Measurements from ENCODE around the gene FBXL4.

The FBXL4 gene

DNA sequence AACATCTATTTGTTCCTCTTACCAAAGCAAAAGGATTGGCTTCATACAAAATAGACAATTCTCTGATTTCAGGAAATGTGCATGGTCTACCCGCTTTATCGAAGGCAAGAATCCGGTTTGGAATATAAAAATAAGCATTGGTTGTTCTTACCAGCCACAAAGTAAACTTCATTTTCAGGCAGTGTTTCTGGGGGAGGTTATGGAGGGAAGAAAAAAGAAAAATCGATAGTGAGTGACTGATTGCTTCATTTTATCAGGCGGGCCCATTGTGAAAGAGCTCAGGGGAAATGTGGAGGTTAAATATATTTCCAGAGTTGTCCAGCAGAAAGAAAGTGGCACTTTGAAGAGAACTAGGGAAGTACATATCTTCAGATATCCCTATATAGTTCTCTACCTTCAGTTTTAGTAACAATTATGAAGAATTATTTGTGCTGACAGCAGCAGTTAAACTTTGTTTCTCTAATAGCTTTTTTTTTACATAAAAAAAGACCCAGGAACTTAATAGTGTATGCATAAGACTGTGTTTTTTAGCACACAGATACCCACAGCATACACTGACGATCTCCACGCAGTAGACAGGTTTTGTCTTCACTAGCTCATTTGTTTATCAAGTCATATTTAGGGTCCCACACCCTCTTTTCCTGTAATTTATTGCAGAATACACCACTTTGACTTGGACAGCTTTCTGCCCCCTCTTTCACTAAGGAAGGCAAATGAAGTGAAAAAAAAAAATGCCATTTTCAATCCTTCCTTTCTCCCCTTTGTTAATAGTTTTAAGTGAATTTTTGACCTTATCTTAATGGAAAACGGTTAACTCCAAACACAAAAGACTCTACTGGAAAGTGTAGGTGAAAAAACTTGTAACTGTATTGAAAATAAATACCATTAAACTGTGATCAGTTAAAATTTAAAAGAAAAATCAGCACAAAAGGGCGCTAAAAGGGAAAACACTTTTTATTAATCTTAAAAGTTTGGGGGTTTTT lies 110.5 kb downstream of the FBXL4 start:
- peak; percentile 57 for DNase-seq

DNA sequence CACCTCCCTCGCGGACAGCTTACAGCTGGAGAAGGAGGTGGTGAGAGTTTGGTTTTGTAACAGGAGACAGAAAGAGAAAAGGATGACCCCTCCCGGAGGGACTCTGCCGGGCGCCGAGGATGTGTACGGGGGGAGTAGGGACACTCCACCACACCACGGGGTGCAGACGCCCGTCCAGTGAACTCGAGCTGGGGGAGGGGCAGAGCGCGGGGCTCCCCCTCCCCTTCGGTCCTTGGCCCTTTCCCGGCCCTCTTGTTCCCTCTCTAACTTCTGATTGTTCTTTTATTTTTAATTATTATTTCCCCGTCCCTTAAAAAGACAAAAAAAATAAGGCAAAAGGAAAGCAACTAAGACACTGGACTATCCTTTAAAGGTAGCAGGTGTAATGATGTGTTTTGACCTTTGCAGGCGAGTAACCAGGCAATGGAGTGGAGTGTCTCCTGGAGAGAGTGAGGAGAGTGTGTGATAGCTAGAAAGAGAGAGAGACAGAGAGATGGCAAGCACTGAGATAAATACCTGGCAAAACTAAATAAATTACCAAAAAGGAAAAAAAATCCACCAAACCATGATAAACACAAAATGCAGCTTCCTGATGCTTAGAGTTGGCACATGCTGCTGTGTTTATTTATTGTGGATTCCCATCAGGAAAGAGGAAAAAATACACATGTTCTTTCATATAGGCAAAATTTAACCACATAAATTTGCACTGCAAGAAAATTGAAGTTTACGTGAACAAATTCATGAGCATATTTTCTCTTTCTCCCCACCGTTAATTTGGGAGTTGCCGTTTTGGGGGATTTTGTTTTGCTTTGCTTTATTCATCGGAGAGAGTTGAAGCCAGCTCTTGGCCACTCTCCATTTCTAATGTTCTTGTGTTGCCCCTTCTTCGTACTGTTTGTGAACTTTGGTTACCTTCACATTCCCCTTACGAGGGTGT lies 111.5 kb downstream of the FBXL4 start:
- DNase-seq: peak; percentile 79

DNA sequence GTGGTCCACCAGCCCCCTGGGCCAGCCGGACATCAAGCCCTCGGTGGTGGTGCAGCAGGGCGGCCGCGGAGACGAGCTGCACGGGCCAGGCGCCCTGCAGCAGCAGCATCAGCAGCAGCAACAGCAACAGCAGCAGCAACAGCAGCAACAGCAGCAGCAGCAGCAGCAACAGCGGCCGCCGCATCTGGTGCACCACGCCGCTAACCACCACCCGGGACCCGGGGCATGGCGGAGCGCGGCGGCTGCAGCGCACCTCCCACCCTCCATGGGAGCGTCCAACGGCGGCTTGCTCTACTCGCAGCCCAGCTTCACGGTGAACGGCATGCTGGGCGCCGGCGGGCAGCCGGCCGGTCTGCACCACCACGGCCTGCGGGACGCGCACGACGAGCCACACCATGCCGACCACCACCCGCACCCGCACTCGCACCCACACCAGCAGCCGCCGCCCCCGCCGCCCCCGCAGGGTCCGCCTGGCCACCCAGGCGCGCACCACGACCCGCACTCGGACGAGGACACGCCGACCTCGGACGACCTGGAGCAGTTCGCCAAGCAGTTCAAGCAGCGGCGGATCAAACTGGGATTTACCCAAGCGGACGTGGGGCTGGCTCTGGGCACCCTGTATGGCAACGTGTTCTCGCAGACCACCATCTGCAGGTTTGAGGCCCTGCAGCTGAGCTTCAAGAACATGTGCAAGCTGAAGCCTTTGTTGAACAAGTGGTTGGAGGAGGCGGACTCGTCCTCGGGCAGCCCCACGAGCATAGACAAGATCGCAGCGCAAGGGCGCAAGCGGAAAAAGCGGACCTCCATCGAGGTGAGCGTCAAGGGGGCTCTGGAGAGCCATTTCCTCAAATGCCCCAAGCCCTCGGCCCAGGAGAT lies 112.4 kb downstream of the FBXL4 start:
- DNase-seq: no peak

DNA sequence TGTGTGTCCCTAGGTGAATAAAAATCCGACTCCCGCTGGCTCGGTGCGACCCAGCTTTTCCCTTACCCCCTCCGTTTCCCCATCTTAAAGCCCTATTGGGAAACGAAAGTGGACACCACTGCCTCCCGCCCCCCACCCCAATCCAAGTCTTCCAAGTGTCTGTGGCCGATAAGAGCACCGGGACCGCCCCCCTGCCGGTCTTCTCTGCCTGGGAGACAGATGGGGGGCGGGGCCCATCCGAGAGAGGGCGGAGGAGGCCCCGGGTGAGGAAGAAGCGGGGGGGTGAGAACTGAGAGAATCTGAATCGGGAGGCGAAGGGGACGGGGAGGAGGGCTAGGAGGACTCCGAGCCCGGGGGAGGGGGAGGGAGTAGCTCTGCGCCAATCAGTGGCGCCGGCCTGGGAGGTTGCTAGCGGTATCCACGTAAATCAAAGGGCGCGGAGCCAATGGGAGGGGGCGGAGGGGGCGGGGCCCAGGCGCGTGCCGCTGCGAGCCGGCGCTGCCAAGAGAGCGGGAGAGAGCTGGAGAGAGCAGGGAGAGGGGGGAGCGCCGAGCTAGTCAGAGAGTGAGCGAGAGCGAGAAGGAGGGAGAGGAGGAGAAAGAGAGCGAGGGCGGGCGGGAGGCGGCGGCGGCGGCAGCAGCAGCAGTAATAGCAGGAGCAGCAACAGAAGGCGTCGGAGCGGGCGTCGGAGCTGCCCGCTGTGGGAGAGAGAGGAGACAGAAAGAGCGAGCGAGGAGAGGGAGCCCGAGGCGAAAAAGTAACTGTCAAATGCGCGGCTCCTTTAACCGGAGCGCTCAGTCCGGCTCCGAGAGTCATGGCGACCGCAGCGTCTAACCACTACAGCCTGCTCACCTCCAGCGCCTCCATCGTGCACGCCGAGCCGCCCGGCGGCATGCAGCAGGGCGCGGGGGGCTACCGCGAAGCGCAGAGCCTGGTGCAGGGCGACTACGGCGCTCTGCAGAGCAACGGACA lies 113.4 kb downstream of the FBXL4 start, which contains the start of gene POU3F2:
Gene POU3F2 (plus strand): TSS at position 515 of the 972 bp plus-strand sequence. CDS start 300 bp downstream, at position 815.
- peak; percentile 97 for DNase-seq

DNA sequence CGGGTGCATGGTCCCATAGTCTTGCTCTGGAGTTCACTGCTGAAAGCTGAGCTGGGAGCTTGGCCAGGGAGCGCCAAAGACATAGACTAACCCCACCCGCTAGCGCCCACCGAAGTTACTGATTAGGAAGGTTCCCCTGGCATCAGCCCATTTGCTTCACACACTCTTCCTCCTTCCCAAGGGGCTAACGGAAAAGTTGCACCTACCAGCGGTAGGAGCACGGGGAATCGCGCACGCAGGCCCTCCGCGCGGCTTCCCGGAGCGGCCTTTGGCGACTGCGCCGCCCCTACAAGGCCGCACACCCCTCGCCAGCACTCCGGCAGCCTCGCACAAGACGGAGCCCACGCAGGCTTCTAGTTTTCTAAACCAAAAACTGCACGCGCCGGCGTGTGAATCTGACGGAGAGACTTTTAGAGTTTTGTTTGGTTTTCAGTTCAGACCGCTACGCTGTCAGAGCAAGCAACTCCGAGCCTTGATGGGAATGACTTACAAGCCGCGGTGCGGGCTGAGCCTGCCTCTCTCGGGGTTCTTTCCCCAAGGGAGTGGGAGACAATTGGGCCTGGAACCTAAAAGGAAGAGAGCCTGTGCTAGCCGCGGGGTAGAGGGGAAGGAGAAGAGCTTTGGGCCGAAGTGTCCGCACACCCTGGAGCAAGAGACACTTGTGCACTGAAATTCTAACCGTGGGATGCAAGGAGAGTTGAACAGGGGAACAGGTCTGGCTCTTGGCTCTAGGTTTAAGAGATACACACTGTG lies 114.3 kb downstream of the FBXL4 start:
- DNase-seq: peak; percentile 80

DNA sequence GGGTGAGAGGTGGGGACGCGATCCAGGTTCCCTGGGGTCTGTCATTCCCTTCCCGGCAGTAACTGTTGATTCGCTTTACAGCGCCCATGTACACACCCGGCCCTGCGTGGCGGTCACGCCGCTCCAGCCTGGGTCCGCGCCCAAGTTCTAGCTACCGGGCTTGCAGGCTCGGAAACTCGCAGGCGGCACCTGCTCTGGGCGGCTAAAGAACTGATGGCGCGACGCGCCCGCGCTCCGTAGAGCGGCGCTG lies 114.8 kb downstream of the FBXL4 start:
- no peak for DNase-seq

DNA sequence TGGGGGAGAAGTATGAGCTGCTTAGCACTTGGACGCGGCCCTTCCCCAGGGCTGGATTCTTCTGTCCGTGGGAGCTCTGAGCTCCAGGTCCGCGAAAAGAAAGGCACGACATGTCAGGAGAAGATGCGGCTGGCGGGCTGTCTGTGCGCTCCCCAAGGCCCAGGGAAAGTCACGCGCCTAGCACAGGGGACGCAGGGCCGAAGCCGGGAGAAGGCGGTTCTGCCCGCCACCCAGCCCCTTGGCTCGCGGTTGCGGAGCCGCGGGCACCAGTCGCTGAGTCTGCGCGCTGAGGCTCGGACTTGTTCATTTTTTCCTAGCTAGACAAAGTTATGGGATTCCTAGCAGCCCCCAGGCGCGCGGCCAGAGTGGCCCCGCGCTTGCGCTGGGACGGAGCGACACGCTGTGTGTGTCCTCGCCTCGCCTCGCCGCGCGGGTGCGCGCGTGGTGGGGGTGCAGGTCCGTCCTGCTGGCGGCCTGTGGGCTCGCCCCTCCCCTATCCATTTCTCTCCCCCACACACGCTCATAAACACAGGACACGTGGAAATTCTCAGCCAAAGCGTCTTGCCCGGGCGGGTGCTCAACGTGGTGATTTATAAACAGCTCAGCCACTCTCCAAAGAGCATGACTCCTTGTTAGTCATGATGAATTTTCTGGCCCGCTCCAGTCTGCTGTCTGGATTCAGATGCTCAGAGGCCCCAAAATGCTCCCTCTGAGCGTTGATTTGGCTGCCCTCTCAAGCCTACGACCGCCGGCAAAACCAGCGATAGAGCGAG lies 115.3 kb downstream of the FBXL4 start:
- peak; percentile 87 for DNase-seq

GRCh38 chr6:98831959-98832283 lies 115.8 kb downstream of the FBXL4 start:
- DNase-seq: no peak

DNA sequence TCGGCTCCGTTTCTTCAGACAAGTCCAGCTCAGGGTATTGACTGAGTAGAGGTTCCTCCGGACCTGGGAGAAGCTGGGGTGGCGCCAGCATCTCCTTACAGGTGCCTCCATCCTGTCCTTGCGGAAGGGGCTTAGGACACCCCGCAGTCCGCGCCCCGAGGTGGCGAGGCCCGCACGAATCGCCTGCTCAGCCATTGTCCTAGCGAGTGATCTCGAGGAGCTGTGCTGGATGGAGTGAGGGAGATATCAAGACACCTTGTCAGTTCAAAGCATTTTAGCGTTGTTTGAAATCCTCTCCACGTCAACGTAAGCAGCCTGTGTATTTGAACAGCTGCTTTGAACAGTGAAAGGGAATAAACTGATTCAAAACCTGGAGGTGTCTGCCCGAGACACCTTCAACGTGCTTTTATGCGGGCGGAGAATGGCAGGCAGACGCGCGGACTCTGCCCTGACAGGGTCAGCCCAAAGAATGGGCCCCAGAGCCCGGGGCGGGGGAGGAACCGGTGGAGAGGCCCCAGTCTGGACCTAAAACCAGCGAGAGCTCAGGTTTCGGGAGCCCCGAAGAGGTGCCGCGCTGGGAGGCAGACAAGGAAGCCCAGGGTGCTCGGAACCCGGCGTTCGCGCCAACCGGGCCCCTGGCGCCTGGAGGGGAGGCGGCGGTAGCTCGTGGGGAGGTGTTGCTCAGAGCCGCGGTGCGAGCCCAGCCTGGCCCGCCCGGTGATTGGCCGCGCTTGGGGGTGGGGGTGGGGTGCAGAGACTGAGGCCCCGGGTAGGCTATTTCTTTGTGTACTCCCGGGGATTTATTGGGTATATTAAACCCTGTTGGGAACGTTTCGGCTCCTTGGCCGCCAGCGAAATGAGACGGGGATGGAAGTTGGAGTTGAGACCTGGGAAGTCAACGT lies 116.4 kb downstream of the FBXL4 start:
- peak; percentile 41 for DNase-seq

GRCh38 chr6:98830146-98830545 lies 117.6 kb downstream of the FBXL4 start:
- no peak for DNase-seq

DNA sequence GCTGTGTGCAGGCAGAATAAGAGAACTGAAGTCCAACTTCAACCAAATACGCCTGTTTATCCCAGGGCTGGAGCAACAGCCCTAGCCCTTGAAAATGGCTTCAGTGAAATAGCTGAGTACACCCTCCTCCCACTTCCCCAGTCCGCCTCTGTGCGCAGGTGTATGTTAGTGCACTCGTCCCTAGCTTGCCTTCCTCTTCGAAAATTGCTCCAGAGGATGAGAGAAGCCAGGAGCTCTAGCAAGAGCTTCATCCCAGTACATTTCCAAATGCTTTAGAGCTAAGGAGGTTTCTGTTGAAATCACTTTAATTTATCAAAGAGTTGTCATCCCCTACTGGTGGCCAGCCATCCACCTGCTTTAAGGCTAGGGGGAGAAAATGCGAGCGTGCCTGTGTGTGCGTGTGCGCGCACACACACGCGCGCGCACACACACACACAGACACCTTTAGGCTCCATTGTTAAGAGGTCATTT lies 118.8 kb downstream of the FBXL4 start:
- peak; percentile 14 for DNase-seq

GRCh38 chr6:98828211-98828788 lies 119.4 kb downstream of the FBXL4 start:
- peak; percentile 14 for DNase-seq

- peak; percentile 74 for DNase-seq
These were observed 120.2 kb downstream of the FBXL4 start for GRCh38 chr6:98827295-98828159.

- peak; percentile 32 for DNase-seq
These were observed 122.0 kb downstream of the FBXL4 start for GRCh38 chr6:98825600-98826230.

GRCh38 chr6:98824902-98825599 lies 122.7 kb downstream of the FBXL4 start:
- DNase-seq: no peak

Data from midbrain (tissue), 1 donor.